Measurements from ENCODE around the gene ORC2. TPM values are rescaled to one million over a fixed set of nuclear protein-coding genes. Genes with fewer than 3 reads are reported as not detected.
"Not testable (repeated sequence)": the region's sequence is repeated elsewhere in the genome, so short reads cannot be mapped to it uniquely, and the experiment has no call there.

Gene ORC2
- total RNA-seq, 2 experiments from 2014 or later = 53.0 to 65.1 TPM

DNA sequence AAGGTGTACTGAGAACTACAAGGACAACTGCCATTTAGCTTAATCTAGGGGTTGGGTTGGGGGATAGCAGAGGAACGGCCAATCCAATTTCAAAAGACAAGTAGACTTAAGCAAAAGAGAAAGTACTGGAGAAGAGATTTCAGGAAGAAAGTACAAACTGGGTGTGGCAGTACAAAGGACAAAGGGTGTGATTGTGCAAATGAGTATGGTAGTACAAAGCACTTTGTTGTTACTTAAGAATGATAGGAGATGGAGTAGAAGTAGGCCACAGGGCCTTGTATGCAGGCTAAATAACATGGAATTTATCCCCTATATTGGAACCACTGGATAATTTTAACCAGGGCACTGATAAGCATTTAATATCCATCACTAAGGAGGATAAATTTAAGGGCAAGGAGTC, 4.7 kb upstream of the ORC2 start:
- DNase-seq = no peak
- CTCF ChIA-PET = no interaction called here
- intact Hi-C loops (cut with micrococcal nuclease) = loop anchor here (10.0 kb wide), 1 partner anchor 263 kb away; no protein-coding TSS in a partner anchor
- H3K36me3 Mint-ChIP-seq = peaks cover 2% of the 10 kb centered on the region
- H3K9me3 Mint-ChIP-seq = no peaks in the 10 kb centered on the region
- H3K27ac Mint-ChIP-seq = no peak overlapping the region
- no peaks in the 10 kb centered on the region for H3K27me3 Mint-ChIP-seq
- peaks cover 36% of the 10 kb centered on the region for H3K4me1 Mint-ChIP-seq (ENCODE audit: low read depth)
- POLR2A ChIA-PET = no interaction called here
- H3K4me3 Mint-ChIP-seq = no peak overlapping the region

GRCh38 chr2:200966770-200967169, 3.3 kb upstream of the ORC2 start:
- intact Hi-C loops (cut with micrococcal nuclease) = loop anchor here (10.0 kb wide), 1 partner anchor 262 kb away; no protein-coding TSS in a partner anchor
- Mint-ChIP-seq H3K4me1 (ENCODE audit: low read depth) (peaks cover 45% of the 10 kb centered on the region), H3K27me3 (no peaks in the 10 kb centered on the region), H3K36me3 (peaks cover 2% of the 10 kb centered on the region), H3K27ac (no peak overlapping the region), H3K9me3 (no peaks in the 10 kb centered on the region), H3K4me3 (no peak overlapping the region)
- ChIA-PET CTCF (interaction anchor here (0.7 to 1.2 kb wide), 4 partner anchors 22 to 213 kb away, joined by 3 to 5 read pairs (median 3); no protein-coding TSS in a partner anchor), POLR2A (no interaction called here)
- DNase-seq = no peak

DNA sequence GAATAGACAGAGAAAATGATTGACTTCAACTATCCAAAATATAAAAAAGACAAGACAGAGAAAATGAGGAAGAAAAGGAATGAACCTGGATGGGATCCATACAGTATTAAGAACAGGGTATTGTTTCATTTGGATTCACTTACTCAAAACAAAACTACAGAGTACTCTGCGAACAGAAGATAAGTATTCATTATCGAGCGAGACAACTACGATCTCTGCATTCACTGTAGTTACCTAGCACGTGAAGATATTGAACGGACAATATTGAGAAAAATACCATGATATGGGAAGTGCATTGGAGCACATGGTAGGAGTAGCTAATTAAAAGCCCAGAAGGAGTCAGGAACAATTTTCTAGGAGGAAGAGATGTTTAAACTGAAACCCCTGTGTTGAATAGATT, 1.0 kb upstream of the ORC2 start:
- Mint-ChIP-seq H3K4me3 (peak overlapping the region; percentile 89), H3K27me3 (no peaks in the 10 kb centered on the region), H3K36me3 (peaks cover 1% of the 10 kb centered on the region), H3K27ac (peak overlapping the region; percentile 93), H3K4me1 (ENCODE audit: low read depth) (peaks cover 58% of the 10 kb centered on the region), H3K9me3 (no peaks in the 10 kb centered on the region)
- DNase-seq = no peak
- ChIA-PET POLR2A (interaction anchor here (0.6 to 1.4 kb wide), 5 partner anchors 10 to 230 kb away, joined by 3 to 4 read pairs (median 3); no protein-coding TSS in a partner anchor), CTCF (interaction anchor here (0.6 to 3.3 kb wide), 9 partner anchors 10 to 268 kb away, joined by 3 to 33 read pairs (median 5); no protein-coding TSS in a partner anchor)
- intact Hi-C loops (cut with micrococcal nuclease) = loop anchor here (5.0 to 10.0 kb wide), 3 partner anchors 193 to 268 kb away; no protein-coding TSS in a partner anchor

DNA sequence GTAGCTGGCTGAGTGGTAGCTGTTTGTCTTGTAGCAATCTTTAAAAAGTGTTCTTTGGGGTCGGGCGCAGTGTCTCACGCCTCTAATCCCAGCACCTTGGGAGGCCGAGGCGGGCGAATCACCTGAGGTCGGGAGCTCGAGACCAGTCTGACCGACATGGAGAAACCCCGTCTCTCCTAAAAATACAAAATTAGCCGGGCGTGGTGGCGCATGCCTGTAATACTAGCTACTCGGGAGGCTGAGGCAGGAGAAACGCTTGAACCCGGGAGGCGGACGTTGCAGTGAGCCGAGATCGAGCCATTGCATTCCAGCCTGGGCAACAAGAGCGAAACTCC, 425 bp upstream of the ORC2 start:
- not testable (repeated sequence) for H3K36me3 Mint-ChIP-seq, H3K27me3 Mint-ChIP-seq, H3K9me3 Mint-ChIP-seq, DNase-seq
- peak overlapping the region; percentile 89 for H3K4me3 Mint-ChIP-seq
- POLR2A ChIA-PET = interaction anchor here (0.5 to 2.0 kb wide), 7 partner anchors 11 to 230 kb away, joined by 3 to 8 read pairs (median 4); partner anchors contain the start of genes NDUFB3, NIF3L1 and PPIL3
- H3K27ac Mint-ChIP-seq = peak overlapping the region; percentile 93
- H3K4me1 Mint-ChIP-seq (ENCODE audit: low read depth) = peaks cover 60% of the 10 kb centered on the region
- intact Hi-C loops (cut with micrococcal nuclease) = loop anchor here (1.0 to 10.0 kb wide), 7 partner anchors 20 to 268 kb away; partner anchors contain the start of genes NIF3L1 and PPIL3
- CTCF ChIA-PET = interaction anchor here (0.6 to 3.3 kb wide), 24 partner anchors 10 to 300 kb away, joined by 3 to 33 read pairs (median 4); partner anchors contain the start of genes CASP10 and CFLAR

GRCh38 chr2:200962811-200963123, 693 bp downstream of the ORC2 start:
- Mint-ChIP-seq H3K36me3 (peaks cover 8% of the 10 kb centered on the region), H3K27ac (peak overlapping the region; percentile 93), H3K4me3 (peak overlapping the region; percentile 89), H3K4me1 (ENCODE audit: low read depth) (peaks cover 56% of the 10 kb centered on the region), H3K9me3 (no peaks in the 10 kb centered on the region), H3K27me3 (no peaks in the 10 kb centered on the region)
- intact Hi-C loops (cut with micrococcal nuclease) = loop anchor here (1.0 to 10.0 kb wide), 7 partner anchors 18 to 270 kb away; partner anchors contain the start of genes NIF3L1 and PPIL3
- POLR2A ChIA-PET = interaction anchor here (0.6 to 2.0 kb wide), 7 partner anchors 73 to 168 kb away, joined by 3 to 8 read pairs (median 4); partner anchors contain the start of genes CLK1, NDUFB3, NIF3L1 and PPIL3
- CTCF ChIA-PET = interaction anchor here (1.0 to 3.3 kb wide), 23 partner anchors 9 to 301 kb away, joined by 3 to 33 read pairs (median 4); partner anchors contain the start of genes CASP10, CFLAR, CLK1 and HYCC2
- DNase-seq = no peak

- no peaks in the 10 kb centered on the region for H3K27me3 Mint-ChIP-seq
- DNase-seq = no peak
- no peak overlapping the region for H3K4me3 Mint-ChIP-seq
- no peak overlapping the region for H3K27ac Mint-ChIP-seq
- CTCF ChIA-PET = interaction anchor here (1.4 to 3.3 kb wide), 3 partner anchors 107 to 221 kb away, joined by 4 to 33 read pairs (median 15); partner anchors contain the start of gene CASP10
- POLR2A ChIA-PET = no interaction called here
- peaks cover 13% of the 10 kb centered on the region for H3K36me3 Mint-ChIP-seq
- H3K4me1 Mint-ChIP-seq (ENCODE audit: low read depth) = peaks cover 53% of the 10 kb centered on the region
- H3K9me3 Mint-ChIP-seq = no peaks in the 10 kb centered on the region
- intact Hi-C loops (cut with micrococcal nuclease) = loop anchor here (2.0 to 10.0 kb wide), 4 partner anchors 196 to 271 kb away; no protein-coding TSS in a partner anchor
Observed at GRCh38 chr2:200961674-200962073, 1.8 kb downstream of the ORC2 start.

- Mint-ChIP-seq H3K36me3 (peaks cover 21% of the 10 kb centered on the region), H3K27ac (no peak overlapping the region), H3K27me3 (no peaks in the 10 kb centered on the region), H3K4me1 (ENCODE audit: low read depth) (peaks cover 3% of the 10 kb centered on the region), H3K4me3 (no peak overlapping the region), H3K9me3 (no peaks in the 10 kb centered on the region)
- intact Hi-C loops (cut with micrococcal nuclease) = no loop called here
- DNase-seq = no peak
- ChIA-PET POLR2A (no interaction called here), CTCF (no interaction called here)
Observed at GRCh38 chr2:200950378-200950777, 13.1 kb downstream of the ORC2 start.

GRCh38 chr2:200945395-200945729, 18.1 kb downstream of the ORC2 start:
- Mint-ChIP-seq H3K4me3 (no peak overlapping the region), H3K27me3 (no peaks in the 10 kb centered on the region), H3K27ac (no peak overlapping the region), H3K4me1 (ENCODE audit: low read depth) (peaks cover 30% of the 10 kb centered on the region), H3K9me3 (no peaks in the 10 kb centered on the region), H3K36me3 (peaks cover 34% of the 10 kb centered on the region)
- intact Hi-C loops (cut with micrococcal nuclease) = no loop called here
- POLR2A ChIA-PET = interaction anchor here (0.6 to 1.4 kb wide), 4 partner anchors 18 to 81 kb away, joined by 3 to 4 read pairs (median 3); partner anchors contain the start of genes CLK1, NIF3L1 and PPIL3
- no peak for DNase-seq
- CTCF ChIA-PET = interaction anchor here (0.7 to 2.4 kb wide), 10 partner anchors 18 to 287 kb away, joined by 3 to 18 read pairs (median 4); partner anchors contain the start of gene ORC2

- Mint-ChIP-seq H3K4me1 (ENCODE audit: low read depth) (peaks cover 30% of the 10 kb centered on the region), H3K9me3 (no peaks in the 10 kb centered on the region), H3K27ac (peak overlapping the region; percentile 79), H3K27me3 (no peaks in the 10 kb centered on the region), H3K36me3 (peaks cover 32% of the 10 kb centered on the region), H3K4me3 (no peak overlapping the region)
- ChIA-PET POLR2A (interaction anchor here (0.7 to 1.4 kb wide), 6 partner anchors 20 to 222 kb away, joined by 3 to 6 read pairs (median 3); partner anchors contain the start of genes CLK1, NIF3L1 and PPIL3), CTCF (interaction anchor here (0.7 to 2.4 kb wide), 12 partner anchors 18 to 288 kb away, joined by 3 to 18 read pairs (median 4); partner anchors contain the start of genes CASP10 and ORC2)
- intact Hi-C loops (cut with micrococcal nuclease) = loop anchor here (1.0 kb wide), 3 partner anchors 15 to 22 kb away; partner anchors contain the start of gene ORC2
- DNase-seq = peak; percentile 88
Observed at GRCh38 chr2:200944467-200945394, 18.7 kb downstream of the ORC2 start.

GRCh38 chr2:200943527-200944105, 19.8 kb downstream of the ORC2 start:
- Mint-ChIP-seq H3K4me3 (no peak overlapping the region), H3K9me3 (no peaks in the 10 kb centered on the region), H3K36me3 (peaks cover 34% of the 10 kb centered on the region), H3K27me3 (no peaks in the 10 kb centered on the region), H3K4me1 (ENCODE audit: low read depth) (peaks cover 30% of the 10 kb centered on the region), H3K27ac (peak overlapping the region; percentile 79)
- POLR2A ChIA-PET = interaction anchor here (0.7 to 1.3 kb wide), 2 partner anchors 129 to 204 kb away, joined by 4 to 6 read pairs; no protein-coding TSS in a partner anchor
- CTCF ChIA-PET = interaction anchor here (1.0 to 2.4 kb wide), 5 partner anchors 19 to 289 kb away, joined by 3 to 18 read pairs (median 6); partner anchors contain the start of genes CASP10 and ORC2
- DNase-seq = no peak
- intact Hi-C loops (cut with micrococcal nuclease) = loop anchor here (1.0 kb wide), 3 partner anchors 14 to 21 kb away; partner anchors contain the start of gene ORC2

DNA sequence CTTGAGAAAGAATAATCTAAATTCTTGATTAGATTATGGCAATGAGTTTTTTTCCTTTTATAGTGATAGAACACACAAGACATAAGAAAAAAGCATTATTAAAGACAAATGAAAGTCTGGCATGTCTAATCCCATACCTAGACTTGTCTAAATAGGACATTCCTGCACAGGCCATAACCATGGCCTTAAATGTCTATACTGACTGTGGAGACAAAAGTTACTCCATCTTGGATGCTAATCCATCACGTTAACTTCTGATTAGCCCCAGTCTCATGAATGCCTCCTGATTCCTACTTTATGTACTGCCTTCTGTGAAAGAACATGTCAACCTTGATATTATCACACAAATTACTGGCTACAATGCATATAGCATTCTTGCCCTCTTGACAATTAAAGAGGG, 23.6 kb downstream of the ORC2 start:
- Mint-ChIP-seq H3K27me3 (no peaks in the 10 kb centered on the region), H3K4me1 (ENCODE audit: low read depth) (peaks cover 22% of the 10 kb centered on the region), H3K27ac (no peak overlapping the region), H3K9me3 (no peaks in the 10 kb centered on the region), H3K4me3 (no peak overlapping the region), H3K36me3 (peaks cover 34% of the 10 kb centered on the region)
- no peak for DNase-seq
- intact Hi-C loops (cut with micrococcal nuclease) = no loop called here
- CTCF ChIA-PET = no interaction called here
- POLR2A ChIA-PET = no interaction called here
